ENCODE measurements around the gene RAB28.

The RAB28 gene

GRCh38 chr4:13481569-13481968, 2.6 kb downstream of the RAB28 start:
- DNase-seq (ENCODE audit: low read depth, low spot score), result peak; percentile 10
- ChIA-PET CTCF (no interaction called here), POLR2A (no interaction called here)
- no peak for TF ChIP-seq CTCF (IDR thresholded peaks at IDR 0.05; ENCODE audit: insufficient read depth, low read length, missing control alignments)
- H3K4me3 ChIP-seq (ENCODE audit: low read depth, low read length), result no peak overlapping the region

- no peak for TF ChIP-seq CTCF (IDR thresholded peaks at IDR 0.05; ENCODE audit: insufficient read depth, low read length, missing control alignments)
- H3K4me3 ChIP-seq (ENCODE audit: low read depth, low read length), result no peak overlapping the region
- DNase-seq (ENCODE audit: low read depth, low spot score), result no peak
- ChIA-PET POLR2A (no interaction called here), CTCF (no interaction called here)
Observed at GRCh38 chr4:13478707-13479106, 5.4 kb downstream of the RAB28 start.

GRCh38 chr4:13478131-13478530, 6.0 kb downstream of the RAB28 start:
- H3K4me3 ChIP-seq (ENCODE audit: low read depth, low read length), result no peak overlapping the region
- CTCF ChIA-PET, result no interaction called here
- no peak for TF ChIP-seq CTCF (IDR thresholded peaks at IDR 0.05; ENCODE audit: insufficient read depth, low read length, missing control alignments)
- POLR2A ChIA-PET, result no interaction called here
- no peak for DNase-seq (ENCODE audit: low read depth, low spot score)

- DNase-seq (ENCODE audit: low read depth, low spot score), result peak; percentile 88
- TF ChIP-seq CTCF (IDR thresholded peaks at IDR 0.05; ENCODE audit: insufficient read depth, low read length, missing control alignments), result no peak
- no peak overlapping the region for H3K4me3 ChIP-seq (ENCODE audit: low read depth, low read length)
- ChIA-PET CTCF (no interaction called here), POLR2A (no interaction called here)
Observed at GRCh38 chr4:13476915-13477314, 7.2 kb downstream of the RAB28 start.

GRCh38 chr4:13476152-13476551, 8.0 kb downstream of the RAB28 start:
- ChIA-PET POLR2A (no interaction called here), CTCF (no interaction called here)
- no peak for DNase-seq (ENCODE audit: low read depth, low spot score)
- no peak for TF ChIP-seq CTCF (IDR thresholded peaks at IDR 0.05; ENCODE audit: insufficient read depth, low read length, missing control alignments)
- no peak overlapping the region for H3K4me3 ChIP-seq (ENCODE audit: low read depth, low read length)

GRCh38 chr4:13471400-13471799, 12.7 kb downstream of the RAB28 start:
- ChIA-PET CTCF (no interaction called here), POLR2A (no interaction called here)
- no peak overlapping the region for H3K4me3 ChIP-seq (ENCODE audit: low read depth, low read length)
- no peak for DNase-seq (ENCODE audit: low read depth, low spot score)
- TF ChIP-seq CTCF (IDR thresholded peaks at IDR 0.05; ENCODE audit: insufficient read depth, low read length, missing control alignments), result no peak

Measured in AG04449 (cell line).